ENCODE measurements around the gene ACVR1. TPM values are rescaled to one million over a fixed set of nuclear protein-coding genes. Genes with fewer than 3 reads are reported as not detected.
"Not testable (repeated sequence)": the region's sequence is repeated elsewhere in the genome, so short reads cannot be mapped to it uniquely, and the experiment has no call there.

Gene ACVR1
- total and polyA plus RNA-seq, 2 experiments from 2014 or later = 8.9 to 21.5 TPM

- not testable (repeated sequence) for H3K4me3 Mint-ChIP-seq; H3K27me3 Mint-ChIP-seq (ENCODE audit: insufficient read depth, low read depth, poor library complexity); DNase-seq (ENCODE audit: low spot score); H3K9me3 Mint-ChIP-seq; ATAC-seq; H3K79me2 ChIP-seq (replicated peaks; ENCODE audit: insufficient read depth); H3K27ac ChIP-seq (ENCODE audit: low read depth); H3K36me3 ChIP-seq (ENCODE audit: insufficient read depth); H3K4me3 ChIP-seq; H4K20me1 ChIP-seq (replicated peaks; ENCODE audit: insufficient read depth); H3K36me3 Mint-ChIP-seq (ENCODE audit: low read depth); H3K27ac Mint-ChIP-seq; H3K27me3 ChIP-seq (ENCODE audit: insufficient read depth); H3K4me2 ChIP-seq; H3K4me1 Mint-ChIP-seq; H3F3A ChIP-seq (replicated peaks; ENCODE audit: low read depth); H3K9me2 ChIP-seq (ENCODE audit: insufficient read depth); H3K4me1 ChIP-seq (ENCODE audit: insufficient read depth); H2AFZ ChIP-seq
Measured at GRCh38 chr2:157884533-157884932, 8.4 kb upstream of the ACVR1 start.

GRCh38 chr2:157880927-157881326, 4.8 kb upstream of the ACVR1 start:
- ATAC-seq (no peak), DNase-seq (ENCODE audit: low spot score) (no peak)
- no peaks in the 10 kb centered on the region for H4K20me1 ChIP-seq (replicated peaks; ENCODE audit: insufficient read depth)
- H3K27ac Mint-ChIP-seq = no peak overlapping the region
- H3K27ac ChIP-seq (ENCODE audit: low read depth) = no peak overlapping the region
- no peak overlapping the region for H3K4me2 ChIP-seq
- H3K9me2 ChIP-seq (ENCODE audit: insufficient read depth) = no peaks in the 10 kb centered on the region
- H3K27me3 ChIP-seq (ENCODE audit: insufficient read depth) = peaks cover 6% of the 10 kb centered on the region; the same call in 1 of the 2 replicates
- H3K9me3 Mint-ChIP-seq = no peaks in the 10 kb centered on the region; the same call in 2 of the 3 replicates
- H3K4me3 ChIP-seq = no peak overlapping the region
- H2AFZ ChIP-seq = no peak overlapping the region
- H3K79me2 ChIP-seq (replicated peaks; ENCODE audit: insufficient read depth) = no peaks in the 10 kb centered on the region
- no peaks in the 10 kb centered on the region; the same call in 1 of the 3 replicates for H3K36me3 Mint-ChIP-seq (ENCODE audit: low read depth)
- H3K4me1 Mint-ChIP-seq = peaks cover 15% of the 10 kb centered on the region
- H3K4me1 ChIP-seq (ENCODE audit: insufficient read depth) = peaks cover 26% of the 10 kb centered on the region
- 0 out of 2 replicates have a peak, but pooled peaks cover 4% of the 10 kb centered on the region for H3F3A ChIP-seq (replicated peaks; ENCODE audit: low read depth)
- H3K27me3 Mint-ChIP-seq (ENCODE audit: insufficient read depth, low read depth, poor library complexity) = no peaks in the 10 kb centered on the region
- H3K4me3 Mint-ChIP-seq = no peak overlapping the region
- H3K36me3 ChIP-seq (ENCODE audit: insufficient read depth) = no peaks in the 10 kb centered on the region
- TF ChIP-seq ZNF462 (CRISPR knock-in tag; IDR thresholded peaks at IDR 0.05) (no peak), ETS1 (IDR thresholded peaks at IDR 0.05) (no peak), EZH2 (IDR thresholded peaks at IDR 0.05; ENCODE audit: low read depth, unreplicated experiment) (no peak), ZNF114 (CRISPR knock-in tag; IDR thresholded peaks at IDR 0.05) (no peak), JUNB (IDR thresholded peaks at IDR 0.05; ENCODE audit: unreplicated experiment) (no peak), REST (IDR thresholded peaks at IDR 0.05; ENCODE audit: unreplicated experiment) (no peak), CTCF (conservative IDR thresholded peaks at IDR 0.05; ENCODE audit: low read depth in 2 of 2) (no peak), EZH2phosphoT487 (IDR thresholded peaks at IDR 0.05; ENCODE audit: unreplicated experiment) (no peak), ZNF331 (CRISPR knock-in tag; IDR thresholded peaks at IDR 0.05; ENCODE audit: low read depth) (no peak), NANOG (IDR thresholded peaks at IDR 0.05; ENCODE audit: borderline replicate concordance) (no peak)

Data from GM23338 (cell line).